Mammary epithelial cell (primary cell): ENCODE results near the gene SLCO3A1.

Source experiments
- CTCF ChIP-seq, 2 donors: IDR thresholded peaks in 1 of 2; conservative IDR thresholded peaks in 1 of 2; 2 replicates each; pipeline ENCODE4 v1.5.1; 2011 to 2012; ENCODE audit warnings: inconsistent platforms in 2 of 2, low read length in 2 of 2, mild to moderate bottlenecking in 2 of 2, control low read depth in 1 of 2, low read depth in 1 of 2; ENCODE audit not compliant: insufficient read depth in 1 of 2; ENCODE audit errors: extremely low read depth in 1 of 2
- EZH2 ChIP-seq: IDR thresholded peaks from 2 replicates; pipeline ENCODE4 v1.6.1; 2012; ENCODE audit warnings: low read length, inconsistent platforms, borderline replicate concordance

DNA sequence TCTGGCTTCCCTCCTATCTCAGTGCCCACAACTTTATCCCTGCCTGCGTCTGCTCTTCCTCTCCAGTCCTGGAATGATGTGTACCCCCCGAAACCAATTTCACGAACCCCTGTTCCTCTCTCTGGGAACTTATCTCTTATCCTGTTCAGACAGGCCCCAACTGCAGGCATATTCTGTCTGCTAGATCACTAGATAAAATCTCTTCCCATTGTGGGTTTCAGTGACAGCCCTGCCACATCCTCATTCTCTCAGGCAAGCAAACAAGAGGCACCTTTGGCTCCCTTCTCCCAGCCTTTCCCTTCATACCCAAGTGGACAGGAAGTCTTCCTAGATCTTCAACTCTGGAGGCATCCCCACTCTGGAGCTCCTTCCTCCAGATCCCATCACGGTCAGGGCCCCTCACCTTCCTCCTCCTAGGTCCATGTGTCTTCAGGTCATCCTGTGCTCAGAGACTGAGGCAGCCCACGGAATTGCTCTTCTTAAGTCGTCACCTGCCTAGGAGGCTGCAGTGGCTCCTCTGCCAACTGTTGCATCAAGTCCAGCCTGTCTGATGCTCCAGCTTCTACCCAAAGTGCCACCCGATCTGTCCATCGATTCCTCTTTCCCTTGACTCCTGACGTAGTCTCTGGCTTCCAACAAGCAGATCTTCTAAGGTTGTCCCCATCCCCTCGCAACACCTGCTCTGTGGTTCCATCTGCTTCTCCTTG lies 190.8 kb downstream of the SLCO3A1 start:
- TF ChIP-seq CTCF (conservative IDR thresholded peaks at IDR 0.05 in 1 of 2, IDR thresholded peaks at IDR 0.05 in 1 of 2; ENCODE audit: extremely low read depth in 1 of 2, insufficient read depth in 1 of 2, low read depth in 1 of 2, low read length in 2 of 2) (no peak), EZH2 (no peak)
